NCI-H187 treated with DMSO at 0.1 percent for 48 hours (cell line): ENCODE measurements around the gene KLHDC8A.

Source experiments
- DNase-seq: peaks from one replicate; lab custom pipeline; 2025; lab: John Stamatoyannopoulos, UW

Gene KLHDC8A

DNA sequence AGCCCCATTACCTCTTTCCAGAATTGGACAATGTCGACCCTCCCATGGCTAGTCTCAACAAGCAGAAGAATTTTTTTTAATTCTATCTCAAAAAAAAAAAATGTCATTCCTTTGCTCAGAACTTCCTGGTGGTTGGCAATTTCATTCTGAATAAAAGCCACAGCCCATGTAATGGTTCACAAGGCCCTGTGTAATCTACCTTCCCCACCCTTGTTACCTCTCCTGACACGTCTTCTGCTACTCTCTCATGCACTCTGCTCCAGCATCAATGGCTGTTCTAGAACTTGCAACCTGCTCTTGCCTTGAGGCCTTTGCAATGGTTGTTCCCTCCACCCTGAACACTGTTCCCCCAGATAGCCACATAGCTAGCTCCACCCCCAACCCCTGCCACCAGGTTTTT, 60.6 kb downstream of the KLHDC8A start:
- DNase-seq: no peak

GRCh38 chr1:205294934-205295333, 61.8 kb downstream of the KLHDC8A start:
- DNase-seq: no peak

- no peak for DNase-seq
Observed at GRCh38 chr1:205294175-205294917, 62.4 kb downstream of the KLHDC8A start.

- no peak for DNase-seq
Observed at GRCh38 chr1:205293350-205294074, 63.2 kb downstream of the KLHDC8A start.

DNA sequence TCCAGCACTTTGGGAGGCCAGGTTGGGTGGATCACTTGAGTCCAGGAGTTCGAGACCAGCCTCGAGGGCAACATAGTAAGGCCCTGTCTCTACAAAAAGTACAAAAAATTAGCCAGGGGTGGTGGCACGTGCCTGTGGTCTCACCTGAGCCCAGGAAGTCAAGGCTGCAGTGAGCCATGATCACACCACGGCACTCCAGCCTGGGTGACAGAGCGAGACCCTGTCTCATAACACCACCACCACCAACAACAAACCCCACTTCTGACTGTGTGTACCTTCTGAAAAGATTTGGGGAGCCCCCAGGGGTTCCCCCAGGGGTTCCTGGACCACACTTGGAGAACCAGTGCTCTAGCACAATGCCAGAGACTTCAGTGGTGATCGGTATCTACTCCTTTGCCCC, 65.1 kb downstream of the KLHDC8A start:
- DNase-seq: no peak

- no peak for DNase-seq
Observed at GRCh38 chr1:205287767-205288559, 68.8 kb downstream of the KLHDC8A start.

DNA sequence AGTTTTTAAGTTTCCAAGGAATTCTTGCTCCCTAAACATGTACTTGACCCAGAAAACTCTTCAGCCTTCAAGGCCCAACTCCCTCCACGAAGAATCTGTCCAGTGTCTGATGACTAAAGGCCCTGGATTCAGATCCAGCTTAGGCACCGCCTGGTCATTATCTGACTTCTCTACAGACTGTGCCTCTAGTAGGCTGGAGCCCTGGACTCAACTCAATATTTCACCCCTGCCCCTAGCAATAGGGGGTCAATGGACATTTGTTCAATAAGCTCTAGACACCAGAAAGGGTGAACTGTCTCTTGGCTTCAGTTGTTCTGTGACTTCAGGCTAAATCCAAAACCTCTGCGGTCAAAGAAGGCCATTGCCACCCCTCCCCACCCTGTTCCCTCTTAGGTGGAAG, 69.6 kb downstream of the KLHDC8A start:
- no peak for DNase-seq

DNA sequence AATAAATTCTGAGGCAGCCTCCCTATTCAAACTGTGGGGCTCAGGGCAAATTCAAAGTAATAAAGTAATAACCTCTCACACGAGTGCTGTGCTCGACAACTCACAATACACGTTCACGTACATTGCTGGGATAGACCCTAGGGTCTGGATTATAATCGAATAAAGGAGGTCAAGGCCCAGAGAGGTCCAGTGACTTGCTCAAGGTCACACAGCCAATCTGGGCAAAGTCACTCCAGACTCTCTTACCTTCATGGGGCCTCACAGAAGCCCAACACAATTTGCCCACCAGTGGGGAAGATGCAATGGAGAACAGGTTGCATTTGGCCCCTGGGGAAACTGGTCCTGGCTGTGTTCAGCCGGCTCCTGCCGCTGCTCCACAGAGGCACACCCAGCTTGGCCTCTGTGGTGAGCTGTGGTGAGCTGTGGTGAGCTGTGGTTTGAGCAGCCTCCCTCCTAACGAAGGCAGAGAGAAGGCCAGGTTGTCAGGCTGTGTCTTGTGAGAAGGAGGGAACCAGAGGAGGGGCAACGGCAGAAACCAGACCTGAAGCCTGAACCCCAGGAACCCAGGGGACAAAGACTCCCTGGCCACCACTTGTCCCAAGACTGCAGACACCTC, 70.3 kb downstream of the KLHDC8A start:
- DNase-seq: no peak
